ENCODE results near the gene AKT2.
"Not testable (repeated sequence)": the region's sequence is repeated elsewhere in the genome, so short reads cannot be mapped to it uniquely, and the experiment has no call there.

The AKT2 gene

GRCh38 chr19:40232949-40233810 lies 52.0 kb downstream of the AKT2 start:
- no peak for DNase-seq

GRCh38 chr19:40232479-40232878 lies 52.7 kb downstream of the AKT2 start:
- no peak for DNase-seq

GRCh38 chr19:40231544-40232424 lies 53.4 kb downstream of the AKT2 start:
- DNase-seq: no peak

GRCh38 chr19:40231057-40231456 lies 54.1 kb downstream of the AKT2 start:
- no peak for DNase-seq

- no peak for DNase-seq
These were observed 55.2 kb downstream of the AKT2 start for GRCh38 chr19:40229926-40230417.

GRCh38 chr19:40229484-40229883 lies 55.7 kb downstream of the AKT2 start:
- DNase-seq: no peak

GRCh38 chr19:40228863-40229262 lies 56.3 kb downstream of the AKT2 start:
- DNase-seq: no peak

GRCh38 chr19:40228346-40228745 lies 56.8 kb downstream of the AKT2 start:
- DNase-seq: no peak

GRCh38 chr19:40225440-40226305 lies 59.5 kb downstream of the AKT2 start:
- peak in 1 of 2 experiments; percentile 24 for DNase-seq

GRCh38 chr19:40224342-40225150 lies 60.6 kb downstream of the AKT2 start:
- no peak for DNase-seq

GRCh38 chr19:40223135-40223822 lies 61.9 kb downstream of the AKT2 start:
- DNase-seq: no peak

GRCh38 chr19:40221858-40222619 lies 63.1 kb downstream of the AKT2 start:
- DNase-seq: peak; percentile 90 to 96

GRCh38 chr19:40220674-40221073 lies 64.5 kb downstream of the AKT2 start:
- DNase-seq: no peak

GRCh38 chr19:40219721-40220276 lies 65.3 kb downstream of the AKT2 start:
- DNase-seq: peak in 1 of 2 experiments; percentile 39

GRCh38 chr19:40219029-40219428 lies 66.1 kb downstream of the AKT2 start:
- DNase-seq: not testable (repeated sequence)

- no peak for DNase-seq
These were observed 66.9 kb downstream of the AKT2 start, which contains the start of gene TTC9B for GRCh38 chr19:40217934-40218890. Gene TTC9B (minus strand): TSS chr19:40218384. CDS start chr19:40218381, 3 bp downstream.

GRCh38 chr19:40217027-40217810 lies 67.9 kb downstream of the AKT2 start:
- DNase-seq: no peak

GRCh38 chr19:40216777-40217026 lies 68.4 kb downstream of the AKT2 start:
- DNase-seq: no peak

Data from SHP77 (cell line).